GM03348 (cell line): ENCODE results near the gene RAB40B.
A peak's percentile ranks its signal among the peaks of the same experiment; 100 is the strongest.

ENCODE experiments used
- DNase-seq: peaks from one replicate; pipeline ENCODE4 v3.0.0; 2012; ENCODE audit warnings: low spot score

Gene RAB40B

GRCh38 chr17:82716203-82717010 is 17.9 kb upstream of the RAB40B start, which contains the start of gene FN3KRP:
TSS of gene FN3KRP (plus strand) at chr17:82716706. CDS start at chr17:82716756, 50 bp downstream.
- DNase-seq = peak; percentile 100

DNA sequence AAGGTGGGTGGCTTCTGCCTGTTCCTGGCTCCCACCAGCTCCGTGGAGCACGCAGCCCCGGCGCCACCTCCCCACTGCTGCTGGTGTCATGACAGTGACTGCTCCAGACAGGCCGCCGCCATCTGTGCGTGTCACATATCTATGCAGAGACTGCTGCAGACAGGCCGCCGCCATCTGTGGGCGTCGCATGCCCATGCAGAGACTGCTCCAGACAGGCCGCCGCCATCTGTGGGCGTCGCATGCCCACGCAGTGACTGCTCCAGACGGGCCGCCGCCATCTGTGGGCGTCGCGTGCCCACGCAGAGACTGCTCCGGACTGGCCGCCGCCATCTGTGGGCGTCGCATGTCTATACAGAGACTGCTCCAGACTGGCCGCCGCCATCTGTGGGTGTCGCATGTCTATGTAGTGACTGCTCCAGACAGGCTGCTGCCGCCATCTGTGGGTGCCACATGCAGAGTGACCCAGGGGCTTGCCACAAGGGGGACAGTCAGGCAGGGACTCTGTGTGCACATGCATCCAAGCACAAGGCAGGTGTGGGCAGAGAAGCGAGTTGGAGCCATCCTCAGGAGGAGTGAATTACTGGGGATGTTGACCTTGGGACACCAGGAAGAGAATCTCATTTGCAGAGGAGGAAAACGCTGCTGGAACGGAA is 14.7 kb upstream of the RAB40B start:
- DNase-seq = no peak

DNA sequence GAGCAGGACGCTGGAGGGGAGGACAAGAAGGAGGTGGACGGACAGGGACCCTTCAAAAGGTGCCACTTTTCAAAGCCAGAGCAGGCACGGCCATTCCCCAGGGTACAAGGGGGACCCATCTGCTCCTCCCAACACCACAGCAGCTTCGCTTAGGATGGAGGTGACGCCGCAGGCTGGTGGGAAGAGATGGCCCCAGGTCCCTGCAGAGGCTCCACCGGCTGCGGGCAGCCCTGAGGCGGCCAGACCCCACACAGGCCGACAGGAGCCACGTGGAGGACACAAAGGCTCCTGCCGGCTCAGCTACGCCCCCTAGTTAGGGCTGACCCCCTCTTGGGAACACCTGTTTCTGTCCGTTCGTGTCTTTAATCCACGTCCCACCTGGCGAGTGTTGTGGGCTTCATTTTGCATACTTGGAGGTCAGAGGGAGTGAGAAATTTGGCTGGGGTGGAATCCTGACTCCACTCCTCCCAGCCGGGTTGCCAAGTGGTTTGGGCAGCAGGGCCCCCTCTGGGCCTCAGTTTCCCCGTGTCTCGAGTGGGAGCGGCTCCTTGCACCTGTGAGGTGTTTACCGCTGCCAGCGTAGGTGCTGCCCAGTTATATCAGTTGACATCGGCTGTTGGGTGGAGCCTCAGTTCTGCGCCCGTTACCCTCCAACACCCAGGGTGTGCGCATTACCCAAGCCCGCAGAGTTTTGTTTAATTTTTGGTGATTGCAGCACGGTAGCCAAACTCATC is 12.2 kb upstream of the RAB40B start:
- no peak for DNase-seq

- no peak for DNase-seq
These were observed 11.4 kb upstream of the RAB40B start for GRCh38 chr17:82709676-82710498.

- no peak for DNase-seq
These were observed 10.7 kb upstream of the RAB40B start for GRCh38 chr17:82709024-82709675.

- no peak for DNase-seq
These were observed 7.3 kb upstream of the RAB40B start for GRCh38 chr17:82705756-82706155.

DNA sequence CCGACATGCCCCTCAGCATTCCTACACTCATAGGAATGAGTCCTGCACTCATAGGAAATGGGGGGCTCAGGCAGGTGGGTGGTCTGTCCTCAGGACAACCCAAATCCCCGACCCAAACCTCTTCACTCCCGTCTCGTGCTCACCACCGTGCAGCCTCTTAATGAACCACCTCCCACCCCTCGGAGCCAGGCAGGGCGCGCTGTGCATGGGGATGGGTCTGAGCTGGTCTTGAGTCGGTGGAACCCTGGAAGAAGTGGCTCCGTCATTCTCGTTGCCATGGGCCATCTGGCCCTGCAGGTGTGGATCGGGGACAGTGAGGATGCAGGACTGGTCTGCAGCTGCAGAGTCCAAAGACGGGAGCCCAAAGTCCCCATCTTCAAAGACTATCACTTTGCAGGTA is 6.4 kb upstream of the RAB40B start:
- DNase-seq = no peak

GRCh38 chr17:82703935-82704865 is 5.7 kb upstream of the RAB40B start:
- no peak for DNase-seq

DNA sequence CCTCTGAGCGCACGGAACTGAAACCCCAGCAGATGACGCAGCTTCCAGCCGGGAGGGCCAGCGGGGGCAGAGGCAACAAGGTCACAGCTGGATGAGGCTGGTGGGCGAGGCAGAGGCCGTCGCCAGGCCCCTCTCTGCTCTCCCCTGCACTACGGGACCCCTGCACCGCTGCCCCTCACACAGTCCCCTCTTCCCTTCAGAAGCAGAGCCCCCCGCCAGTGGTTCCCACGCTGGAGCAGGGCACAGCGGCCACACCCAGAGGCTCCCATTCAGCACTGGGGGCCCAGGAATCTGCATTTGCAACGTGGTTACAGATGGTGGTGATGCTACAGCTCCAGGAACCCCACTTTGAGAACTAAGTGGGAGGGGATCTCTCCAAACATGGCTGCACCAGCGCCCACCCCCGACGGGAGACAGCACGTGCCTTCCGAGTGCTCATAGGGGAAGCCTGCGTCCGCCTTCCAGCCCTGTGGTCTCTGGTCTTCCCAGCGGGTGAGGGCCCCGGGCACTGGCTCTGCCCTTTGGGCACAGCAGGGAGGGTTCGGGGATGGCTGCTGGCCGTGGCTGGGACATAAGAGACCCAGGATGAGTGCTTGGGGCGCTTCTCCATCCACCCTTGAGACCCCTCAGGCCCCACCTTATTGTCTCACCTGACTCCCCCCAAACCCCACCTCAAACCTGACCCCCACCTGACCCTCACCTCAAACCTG is 4.7 kb upstream of the RAB40B start:
- no peak for DNase-seq

DNA sequence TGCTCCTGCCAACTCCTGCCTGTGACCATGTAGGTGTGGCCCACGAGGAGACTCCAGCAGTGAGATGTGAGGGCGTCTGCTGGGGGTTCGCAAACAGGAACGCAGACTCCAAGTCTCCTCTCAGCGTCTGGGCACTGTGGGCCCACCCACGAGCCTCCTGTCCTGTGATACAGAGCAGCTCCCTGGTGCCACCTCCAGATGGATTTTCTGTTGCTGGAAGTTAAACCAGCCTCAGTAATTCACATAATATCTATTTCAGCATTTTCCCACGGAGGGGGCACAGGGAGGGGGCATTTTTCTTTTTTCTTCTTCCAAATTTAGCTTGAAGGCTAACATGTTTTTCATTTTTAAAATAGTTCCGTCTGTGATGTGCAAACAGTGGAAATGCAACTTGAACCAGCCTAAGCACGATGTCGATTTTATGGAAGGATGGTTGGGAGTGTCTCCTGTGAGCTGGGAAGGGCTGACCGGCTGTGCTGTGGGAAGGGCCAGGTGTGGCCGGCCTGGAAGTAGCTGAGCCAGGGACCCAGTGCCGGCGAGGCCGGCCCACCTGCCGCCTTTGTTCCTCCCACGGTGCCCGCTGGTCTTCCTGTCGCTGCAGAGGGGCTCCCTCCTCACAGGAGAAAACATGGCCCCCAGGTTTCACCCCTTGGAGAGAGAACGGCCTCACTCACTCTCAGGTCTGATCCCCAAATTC is 3.9 kb upstream of the RAB40B start:
- DNase-seq = no peak

- DNase-seq = no peak
These were observed 1.1 kb upstream of the RAB40B start for GRCh38 chr17:82699551-82699950.

GRCh38 chr17:82698974-82699442 is 510 bp upstream of the RAB40B start:
- no peak for DNase-seq

DNA sequence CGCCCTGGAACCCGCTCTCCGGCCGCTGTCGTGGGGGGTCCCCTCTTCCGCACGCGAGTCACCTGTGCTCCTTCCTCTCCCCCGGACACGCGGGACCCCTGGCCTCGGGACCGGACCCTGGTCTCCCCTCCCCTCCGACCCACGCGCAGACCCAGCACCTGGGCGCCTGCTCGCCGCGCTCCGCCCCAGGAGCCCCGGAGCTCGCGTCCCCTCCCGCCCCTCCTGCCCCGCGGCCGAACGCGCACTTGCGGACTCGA is 762 bp downstream of the RAB40B start:
- no peak for DNase-seq

GRCh38 chr17:82696916-82697807 is 1.3 kb downstream of the RAB40B start:
- DNase-seq = peak; percentile 52

DNA sequence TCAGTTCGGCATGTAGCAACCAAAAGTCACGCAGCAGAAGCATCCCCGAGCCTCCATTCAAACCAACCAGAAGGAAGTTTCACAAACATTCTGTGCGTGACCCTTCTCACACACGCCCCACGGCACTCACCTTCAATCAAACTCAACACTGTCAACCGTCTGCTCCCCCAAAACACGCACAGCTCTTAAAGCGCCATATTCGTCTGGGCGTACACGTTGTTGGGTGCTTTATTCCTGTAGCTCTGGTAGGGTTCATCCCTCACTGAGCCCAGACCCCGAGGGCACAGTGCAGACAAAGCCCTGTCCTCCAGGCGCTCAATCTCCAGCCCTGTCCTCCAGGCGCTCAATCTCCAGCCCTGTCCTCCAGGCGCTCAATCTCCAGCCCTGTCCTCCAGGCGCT is 2.2 kb downstream of the RAB40B start:
- no peak for DNase-seq

GRCh38 chr17:82694647-82695046 is 3.9 kb downstream of the RAB40B start:
- no peak for DNase-seq

- DNase-seq = no peak
These were observed 5.2 kb downstream of the RAB40B start for GRCh38 chr17:82693168-82693867.

DNA sequence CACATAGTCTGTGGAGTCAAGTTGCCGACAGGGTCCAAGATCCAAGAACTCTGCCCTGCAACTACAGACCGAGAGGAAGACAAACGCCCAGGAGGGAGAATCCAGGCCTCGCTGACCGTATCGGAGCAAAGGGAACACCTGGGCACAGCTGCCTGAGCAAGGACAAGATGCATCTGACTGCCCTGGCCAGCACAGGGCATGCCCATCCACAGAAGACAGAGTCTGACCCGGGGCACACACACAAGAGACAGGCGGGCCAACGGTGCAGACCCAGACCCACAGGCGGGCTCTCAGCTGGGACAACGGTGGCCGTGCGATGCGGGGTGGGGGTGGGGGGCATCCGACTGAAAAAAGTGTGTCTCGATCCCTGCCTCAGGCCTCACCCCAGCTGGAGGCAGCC is 6.2 kb downstream of the RAB40B start:
- no peak for DNase-seq
